Activated gamma-delta T cell (primary cell): ENCODE measurements around the gene FBXL20.
"Not testable (repeated sequence)": the region's sequence is repeated elsewhere in the genome, so short reads cannot be mapped to it uniquely, and the experiment has no call there.

Source experiments
- DNase-seq: peaks from one replicate; lab custom pipeline; 2025; lab: John Stamatoyannopoulos, UW

FBXL20 gene

DNA sequence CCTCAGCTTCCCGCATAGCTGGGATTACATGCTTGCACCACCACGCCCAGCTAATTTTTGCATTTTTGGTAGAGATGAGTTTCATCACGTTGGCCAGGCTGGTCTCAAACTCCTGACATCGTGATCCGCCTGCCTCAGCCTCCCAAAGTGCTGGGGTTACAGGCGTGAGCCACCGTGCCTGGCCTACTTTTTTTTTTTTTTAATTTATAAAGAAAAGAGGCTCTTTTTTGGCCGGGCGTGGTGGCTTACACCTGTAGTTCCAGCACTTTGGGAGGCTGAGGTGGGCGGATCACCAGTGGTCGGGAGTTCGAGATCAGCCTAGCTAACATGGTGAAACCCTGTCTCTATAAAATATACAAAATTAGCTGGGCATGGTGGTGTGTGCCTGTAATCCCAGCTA is 151.3 kb downstream of the FBXL20 start:
- not testable (repeated sequence) for DNase-seq

DNA sequence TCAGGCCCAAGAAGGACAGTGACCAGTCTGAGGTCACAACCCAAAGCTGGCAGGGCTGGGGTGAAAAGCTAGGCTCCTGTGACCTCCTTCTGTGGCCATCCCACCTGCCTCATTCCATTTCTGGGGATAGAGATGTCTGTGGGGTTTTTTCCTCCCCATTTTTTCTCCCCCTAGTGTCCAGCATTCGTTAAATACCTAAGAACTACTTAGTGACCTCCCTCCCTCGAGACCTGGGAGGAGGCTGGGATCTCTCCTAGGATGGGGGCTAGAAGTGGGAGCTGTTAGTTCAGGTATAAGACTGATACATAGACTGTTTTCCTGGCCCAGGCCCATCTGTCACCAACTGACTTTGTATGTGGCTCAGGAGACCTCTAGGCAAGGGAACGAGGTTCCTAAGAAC is 155.2 kb downstream of the FBXL20 start:
- no peak for DNase-seq

GRCh38 chr17:39244600-39245570 is 156.5 kb downstream of the FBXL20 start:
- no peak for DNase-seq

- no peak for DNase-seq
These were observed 157.3 kb downstream of the FBXL20 start for GRCh38 chr17:39244016-39244599.

DNA sequence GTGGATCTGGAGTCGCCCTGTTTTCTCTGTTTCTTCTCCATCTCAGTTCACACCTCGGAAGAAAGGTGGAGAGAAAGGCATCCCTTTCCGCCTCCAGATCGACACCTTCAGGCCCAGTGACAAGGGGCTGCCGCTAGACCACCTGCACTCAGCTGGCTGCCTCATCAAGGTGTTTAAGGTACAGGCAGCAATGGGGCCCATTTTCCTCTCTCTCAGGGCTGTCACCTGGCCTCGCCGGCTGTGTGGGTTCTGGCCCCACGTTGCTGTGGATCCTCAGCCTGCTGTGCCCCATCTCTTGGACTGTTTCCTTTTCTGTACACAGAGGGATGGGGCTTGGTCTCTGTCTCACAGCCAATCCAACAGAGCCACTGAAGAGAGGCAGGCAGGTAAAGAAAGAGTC is 158.3 kb downstream of the FBXL20 start:
- no peak for DNase-seq

DNA sequence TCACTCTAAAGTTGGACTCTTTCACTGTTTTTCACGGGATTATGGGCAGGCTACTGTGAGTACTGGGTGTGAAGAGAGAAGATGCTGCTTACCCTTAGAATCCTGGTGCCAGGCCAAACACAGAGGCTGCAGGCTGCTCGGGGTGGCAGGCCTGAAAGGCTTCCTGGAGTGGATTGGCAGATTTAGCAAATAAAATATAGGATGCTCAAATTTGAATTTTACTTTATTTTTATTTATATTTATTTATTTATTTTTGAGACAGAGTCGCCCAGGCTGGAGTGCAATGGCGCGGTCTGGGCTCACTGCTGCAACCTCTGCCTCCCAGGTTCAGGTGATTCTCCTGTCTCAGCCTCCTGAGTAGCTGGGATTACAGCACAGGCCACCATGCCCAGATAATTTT is 160.8 kb downstream of the FBXL20 start:
- DNase-seq, result no peak

DNA sequence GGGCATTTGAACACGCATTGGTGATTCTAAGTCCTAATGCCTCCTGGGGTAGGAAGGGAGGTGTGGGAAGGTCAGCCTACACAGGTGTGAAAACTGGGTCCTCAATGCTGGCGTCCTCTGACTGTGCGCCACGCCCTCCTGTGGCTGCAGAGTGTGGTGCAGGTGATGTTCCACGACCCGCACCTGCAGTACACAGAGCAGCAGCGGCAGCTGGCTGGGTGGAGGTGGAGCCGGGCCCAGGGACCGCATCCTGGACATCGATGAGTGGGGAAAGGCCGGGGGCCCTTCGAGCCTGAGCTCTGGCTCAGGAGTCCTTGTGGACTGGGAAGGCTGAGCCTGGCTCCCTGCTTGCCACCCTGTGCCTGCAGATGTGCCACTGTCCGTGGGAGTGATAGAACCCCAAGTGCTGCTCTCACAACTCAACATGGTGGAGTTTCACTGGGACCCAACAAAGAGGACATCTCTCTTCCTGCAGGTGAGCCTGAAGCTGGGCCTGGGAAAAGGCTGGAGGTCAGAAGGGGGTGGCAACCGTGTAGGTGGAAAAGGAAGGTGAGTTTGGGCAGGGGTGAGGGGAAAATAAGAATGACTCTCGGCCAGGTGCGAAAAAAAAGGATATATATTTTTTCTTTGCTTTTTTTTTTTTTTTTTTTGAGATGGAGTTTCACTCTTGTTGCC is 161.6 kb downstream of the FBXL20 start:
- peak; percentile 25 for DNase-seq

DNA sequence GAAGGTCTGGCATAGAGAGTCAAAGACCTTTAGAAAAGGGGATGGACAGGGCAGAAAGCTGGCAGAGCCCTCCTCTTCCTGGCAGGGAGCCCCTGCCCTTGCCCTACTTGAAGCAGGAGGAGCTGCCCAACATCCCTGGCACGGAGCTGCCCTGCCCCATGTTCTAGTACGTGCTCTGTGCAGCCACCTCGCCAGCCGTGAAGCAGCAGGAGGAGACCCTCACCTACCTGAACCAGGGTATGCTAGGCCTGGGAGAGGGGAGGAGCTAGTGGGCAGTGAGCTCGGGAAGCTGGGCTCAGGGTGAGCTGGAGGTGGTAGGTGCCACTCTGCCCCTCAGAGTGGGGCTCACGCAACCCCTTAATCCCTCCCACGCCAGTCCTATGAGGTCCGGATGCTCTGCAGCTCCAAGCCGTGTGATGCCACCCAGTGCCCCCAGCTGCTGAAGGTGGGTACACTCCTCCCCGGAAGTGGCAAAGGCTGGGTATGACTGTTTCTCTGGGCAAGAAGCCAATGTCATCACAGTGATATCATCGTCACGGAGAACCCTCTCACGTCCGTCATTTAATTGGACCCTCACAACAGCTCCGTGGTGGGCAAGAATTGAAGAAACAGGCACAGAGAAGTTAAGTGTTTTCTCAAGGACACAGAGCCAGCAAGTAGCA is 163.0 kb downstream of the FBXL20 start:
- peak; percentile 27 for DNase-seq

DNA sequence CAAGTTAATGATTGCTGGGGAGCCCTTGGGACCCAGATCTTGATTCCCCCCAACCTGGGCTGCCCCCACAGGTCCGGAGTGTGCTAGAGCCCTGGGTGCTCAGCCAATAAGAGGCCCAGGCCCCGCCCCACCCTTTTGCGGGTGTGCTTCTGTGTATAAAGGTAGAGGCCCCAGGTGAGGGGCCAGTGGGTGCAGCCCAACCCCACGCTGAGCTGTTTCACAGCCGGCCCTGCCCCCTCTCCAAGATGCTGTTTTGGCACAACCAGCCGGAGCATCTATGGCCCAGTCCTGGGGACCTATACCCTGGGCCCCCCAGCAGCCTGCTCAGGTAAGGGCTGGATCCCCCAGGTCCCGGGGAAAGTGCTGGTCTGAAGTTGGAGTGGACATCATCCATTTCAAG is 163.8 kb downstream of the FBXL20 start:
- no peak for DNase-seq

GRCh38 chr17:39236981-39237441 is 164.4 kb downstream of the FBXL20 start:
- DNase-seq, result no peak

GRCh38 chr17:39236450-39236927 is 164.9 kb downstream of the FBXL20 start:
- DNase-seq, result no peak

DNA sequence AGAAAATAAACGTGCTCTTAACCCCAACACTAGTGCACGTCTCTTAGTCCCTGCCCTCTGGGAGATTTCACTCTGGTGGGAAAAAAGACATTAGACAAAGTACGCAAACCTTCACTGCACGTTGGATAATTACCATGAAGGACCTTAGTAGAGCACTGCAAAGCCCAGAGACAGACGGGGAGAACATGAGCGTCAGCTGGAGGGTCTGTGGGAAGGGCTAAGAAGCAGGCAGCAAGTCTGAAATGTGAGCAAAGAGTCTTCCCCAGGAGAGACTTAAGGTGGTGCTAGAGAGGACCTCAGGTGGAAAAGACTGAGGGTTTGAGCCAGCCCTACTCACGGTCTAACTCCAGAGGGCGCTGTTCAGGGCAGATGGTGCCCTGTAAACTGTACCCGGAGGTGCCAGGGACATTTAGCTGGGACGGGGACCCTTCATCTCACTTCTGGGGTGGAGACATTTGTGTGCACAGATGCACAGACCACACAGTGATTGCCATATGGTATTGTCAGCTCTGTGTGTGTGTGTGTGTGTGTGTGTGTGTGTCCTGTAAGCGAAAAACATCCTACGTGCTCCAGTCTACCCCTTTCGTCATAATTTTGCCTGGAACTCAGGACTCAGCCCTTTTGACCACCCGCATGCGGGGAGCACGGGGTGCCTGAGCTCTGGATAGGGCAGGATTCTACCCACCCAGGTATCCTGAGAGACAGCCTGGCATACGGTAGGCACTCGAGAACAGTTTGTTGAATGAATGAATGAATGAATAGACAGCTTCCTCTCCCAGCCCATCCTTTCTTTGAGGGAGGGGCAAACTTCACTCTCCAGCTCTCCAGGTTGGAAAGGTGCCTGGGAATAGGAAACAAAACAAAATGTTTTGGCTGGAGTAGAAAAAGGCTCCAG is 165.6 kb downstream of the FBXL20 start:
- DNase-seq, result no peak

- peak; percentile 36 for DNase-seq
These were observed 169.6 kb downstream of the FBXL20 start for GRCh38 chr17:39231591-39232551.

DNA sequence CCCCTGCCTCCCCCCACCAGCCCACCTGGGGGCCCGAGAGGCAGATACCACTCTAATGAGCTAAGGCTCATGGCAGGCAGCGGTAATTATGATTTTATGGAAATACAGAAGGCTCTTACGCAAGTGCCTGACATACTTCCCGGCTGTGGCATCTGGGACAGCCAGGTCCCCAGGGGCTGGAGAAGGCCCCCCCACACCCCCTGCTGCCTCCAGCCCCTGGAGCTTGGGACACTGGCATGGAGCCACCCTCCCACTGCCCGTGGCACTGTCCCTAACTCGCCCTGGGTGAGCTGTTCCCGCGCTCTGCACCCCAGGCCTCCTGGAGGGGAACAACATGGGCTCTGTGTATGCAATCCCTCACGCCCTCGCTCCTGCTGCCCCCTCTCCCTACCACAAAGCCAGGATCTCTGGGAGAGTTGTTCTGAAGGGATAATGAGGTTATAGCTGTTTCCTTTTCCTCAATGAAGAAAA is 170.3 kb downstream of the FBXL20 start:
- DNase-seq, result no peak

GRCh38 chr17:39230361-39230760 is 171.1 kb downstream of the FBXL20 start:
- DNase-seq, result no peak

DNA sequence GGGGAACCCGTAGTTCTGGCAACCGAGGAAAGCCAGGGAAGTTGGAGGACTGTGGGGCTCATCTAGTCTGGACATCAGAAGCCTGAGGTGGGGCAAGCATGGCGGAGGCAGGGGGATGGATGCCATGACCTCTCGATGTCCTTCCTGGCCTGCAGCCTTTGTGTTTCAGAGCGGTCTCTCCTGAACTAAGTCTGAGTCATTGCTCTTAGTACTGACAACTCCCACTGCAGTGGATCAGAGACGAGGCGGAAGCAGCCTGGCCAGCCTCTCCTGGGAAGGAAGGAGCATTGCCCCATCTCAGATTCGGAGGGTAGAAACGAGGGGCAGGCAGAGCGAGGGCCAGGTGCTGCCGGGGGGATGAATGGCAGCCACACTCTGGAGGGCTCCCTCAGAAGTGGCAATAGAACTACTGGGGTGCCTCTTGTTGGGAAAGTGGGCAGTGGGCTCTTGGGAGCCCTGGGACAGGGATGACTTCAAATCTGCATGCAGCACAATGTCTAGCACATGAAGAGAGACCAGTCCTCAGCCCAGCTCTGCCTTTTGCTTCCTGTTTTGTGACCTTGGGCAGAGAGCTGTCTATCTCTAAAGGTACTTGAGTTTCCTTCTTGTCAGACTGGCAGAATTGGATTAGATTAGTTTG is 172.0 kb downstream of the FBXL20 start:
- DNase-seq, result no peak

GRCh38 chr17:39227364-39227919 is 174.0 kb downstream of the FBXL20 start:
- no peak for DNase-seq

DNA sequence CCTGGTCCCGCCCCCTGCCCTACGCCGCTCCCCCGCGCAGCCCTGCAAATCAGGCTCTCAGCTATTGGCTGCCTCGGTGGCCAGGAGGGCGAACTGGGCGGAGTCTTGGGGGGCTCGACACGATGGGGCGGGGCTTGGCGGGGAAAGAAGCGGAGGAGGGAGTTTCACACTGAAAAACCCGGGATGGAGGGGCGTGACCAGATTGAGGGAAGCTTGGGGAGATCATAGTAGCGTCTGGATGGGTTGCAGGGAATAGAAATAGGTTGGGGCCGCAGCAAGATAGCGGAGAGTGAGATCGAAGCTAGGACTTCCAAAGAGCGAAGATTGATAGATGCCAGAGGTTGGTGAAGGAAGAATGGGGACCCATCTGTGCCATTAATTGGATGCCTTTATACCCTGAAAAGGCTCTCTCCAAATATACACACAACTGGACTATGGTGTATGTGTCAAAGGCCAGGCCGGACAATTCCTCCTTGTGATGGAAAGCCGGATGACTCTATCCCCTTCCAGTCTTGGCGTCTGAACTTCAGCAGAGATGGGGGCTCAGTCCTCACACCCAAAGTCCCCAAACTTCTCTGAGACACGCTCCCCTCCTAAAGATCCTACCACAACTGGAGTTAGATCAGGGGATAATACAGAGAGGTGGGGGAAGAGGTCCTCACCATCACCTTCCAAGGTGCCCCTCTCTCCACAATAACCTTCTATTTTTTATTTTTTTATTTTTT is 175.3 kb downstream of the FBXL20 start:
- peak; percentile 28 for DNase-seq
